ENCODE data around the gene RAD54L. TPM values are rescaled to one million over a fixed set of nuclear protein-coding genes. Genes with fewer than 3 reads are reported as not detected.
"Not testable (repeated sequence)": the region's sequence is repeated elsewhere in the genome, so short reads cannot be mapped to it uniquely, and the experiment has no call there.

RAD54L gene
- total RNA-seq, 2 experiments from 2014 or later, result 83.9 to 88.0 TPM

- not testable (repeated sequence) for H3K27ac Mint-ChIP-seq; H3K36me3 Mint-ChIP-seq (ENCODE audit: low read depth); DNase-seq; H3K27me3 Mint-ChIP-seq (ENCODE audit: low read depth); H3K9me3 Mint-ChIP-seq; H3K4me3 Mint-ChIP-seq
- peaks cover 12% of the 10 kb centered on the region for H3K4me1 Mint-ChIP-seq (ENCODE audit: low read depth)
- intact Hi-C loops (cut with micrococcal nuclease), result loop anchor here (10.0 kb wide), 1 partner anchor 719 kb away; the partner anchor contains the start of gene PRDX1
- CTCF ChIA-PET, result interaction anchor here (0.8 to 3.0 kb wide), 3 partner anchors 10 to 62 kb away, joined by 3 to 31 read pairs (median 7); no protein-coding TSS in a partner anchor
Observed at GRCh38 chr1:46243831-46244230, 3.7 kb upstream of the RAD54L start.

- intact Hi-C loops (cut with micrococcal nuclease), result loop anchor here (5.0 to 10.0 kb wide), 3 partner anchors 42 to 720 kb away; partner anchors contain the start of genes IPP and PRDX1
- no peak overlapping the region for H3K27ac Mint-ChIP-seq
- DNase-seq, result peak; percentile 17
Observed at GRCh38 chr1:46244656-46245371, 2.7 kb upstream of the RAD54L start.

GRCh38 chr1:46246136-46246535 is 1.4 kb upstream of the RAD54L start:
- Mint-ChIP-seq H3K27ac (peak overlapping the region; percentile 86), H3K4me3 (peak overlapping the region; percentile 90), H3K36me3 (ENCODE audit: low read depth) (peaks cover 26% of the 10 kb centered on the region), H3K4me1 (ENCODE audit: low read depth) (peaks cover 21% of the 10 kb centered on the region)
- not testable (repeated sequence) for H3K27me3 Mint-ChIP-seq (ENCODE audit: low read depth); H3K9me3 Mint-ChIP-seq; DNase-seq
- CTCF ChIA-PET, result interaction anchor here (0.7 to 3.0 kb wide), 8 partner anchors 13 to 182 kb away, joined by 3 to 31 read pairs (median 3); partner anchors contain the start of gene NSUN4
- intact Hi-C loops (cut with micrococcal nuclease), result loop anchor here (1.0 to 10.0 kb wide), 9 partner anchors 41 to 907 kb away; partner anchors contain the start of genes GPBP1L1, IPP, NASP and PIK3R3

More at GRCh38 chr1:46244656-46245371, 2.7 kb upstream of the RAD54L start:
- CTCF ChIA-PET, result interaction anchor here (0.5 to 3.0 kb wide), 22 partner anchors 11 to 1037 kb away, joined by 3 to 31 read pairs (median 4); partner anchors contain the start of genes NSUN4 and POMGNT1
- peaks cover 21% of the 10 kb centered on the region for H3K4me1 Mint-ChIP-seq (ENCODE audit: low read depth)
- H3K36me3 Mint-ChIP-seq (ENCODE audit: low read depth), result peaks cover 17% of the 10 kb centered on the region
- H3K4me3 Mint-ChIP-seq, result no peak overlapping the region
- no peaks in the 10 kb centered on the region for H3K27me3 Mint-ChIP-seq (ENCODE audit: low read depth)
- no peaks in the 10 kb centered on the region for H3K9me3 Mint-ChIP-seq

GRCh38 chr1:46246548-46247435 is 771 bp upstream of the RAD54L start:
- peak overlapping the region; percentile 90 for H3K4me3 Mint-ChIP-seq
- H3K27me3 Mint-ChIP-seq (ENCODE audit: low read depth), result no peaks in the 10 kb centered on the region
- H3K4me1 Mint-ChIP-seq (ENCODE audit: low read depth), result peaks cover 22% of the 10 kb centered on the region
- CTCF ChIA-PET, result interaction anchor here (0.6 to 1.8 kb wide), 12 partner anchors 23 to 1210 kb away, joined by 3 to 12 read pairs (median 3); partner anchors contain the start of genes LRRC41, NSUN4 and UQCRH
- H3K27ac Mint-ChIP-seq, result peak overlapping the region; percentile 86
- peak; percentile 86 for DNase-seq
- no peaks in the 10 kb centered on the region for H3K9me3 Mint-ChIP-seq
- intact Hi-C loops (cut with micrococcal nuclease), result loop anchor here (1.0 to 10.0 kb wide), 9 partner anchors 41 to 908 kb away; partner anchors contain the start of genes GPBP1L1, IPP, NASP and PIK3R3
- peaks cover 32% of the 10 kb centered on the region for H3K36me3 Mint-ChIP-seq (ENCODE audit: low read depth)

GRCh38 chr1:46248122-46248920 is 758 bp downstream of the RAD54L start:
- Mint-ChIP-seq H3K9me3 (no peaks in the 10 kb centered on the region), H3K4me3 (peak overlapping the region; percentile 99), H3K27me3 (ENCODE audit: low read depth) (no peaks in the 10 kb centered on the region), H3K36me3 (ENCODE audit: low read depth) (peaks cover 48% of the 10 kb centered on the region), H3K4me1 (ENCODE audit: low read depth) (peaks cover 23% of the 10 kb centered on the region), H3K27ac (peak overlapping the region; percentile 92)
- intact Hi-C loops (cut with micrococcal nuclease), result loop anchor here (1.0 to 10.0 kb wide), 4 partner anchors 39 to 724 kb away; partner anchors contain the start of genes IPP, NSUN4 and PRDX1
- CTCF ChIA-PET, result interaction anchor here (0.9 to 1.0 kb wide), 2 partner anchors 43 to 67 kb away, joined by 3 read pairs; no protein-coding TSS in a partner anchor
- peak; percentile 65 for DNase-seq

- no peak for DNase-seq
- intact Hi-C loops (cut with micrococcal nuclease), result no loop called here
- Mint-ChIP-seq H3K27ac (no peak overlapping the region), H3K36me3 (ENCODE audit: low read depth) (peaks cover 68% of the 10 kb centered on the region), H3K9me3 (no peaks in the 10 kb centered on the region), H3K27me3 (ENCODE audit: low read depth) (no peaks in the 10 kb centered on the region), H3K4me1 (ENCODE audit: low read depth) (peaks cover 8% of the 10 kb centered on the region), H3K4me3 (no peak overlapping the region)
- CTCF ChIA-PET, result interaction anchor here (1.3 kb wide), 1 partner anchor 31 kb away, joined by 5 read pairs; no protein-coding TSS in a partner anchor
Observed at GRCh38 chr1:46254668-46255067, 7.1 kb downstream of the RAD54L start.

- Mint-ChIP-seq H3K4me3 (no peak overlapping the region), H3K27me3 (ENCODE audit: low read depth) (no peaks in the 10 kb centered on the region), H3K4me1 (ENCODE audit: low read depth) (peaks cover 7% of the 10 kb centered on the region), H3K9me3 (no peaks in the 10 kb centered on the region), H3K36me3 (ENCODE audit: low read depth) (peaks cover 71% of the 10 kb centered on the region), H3K27ac (no peak overlapping the region)
- no peak for DNase-seq
- CTCF ChIA-PET, result no interaction called here
- intact Hi-C loops (cut with micrococcal nuclease), result no loop called here
Observed at GRCh38 chr1:46256523-46256922, 9.0 kb downstream of the RAD54L start.

- Mint-ChIP-seq H3K4me1 (ENCODE audit: low read depth) (no peaks in the 10 kb centered on the region), H3K36me3 (ENCODE audit: low read depth) (peaks cover 83% of the 10 kb centered on the region), H3K27me3 (ENCODE audit: low read depth) (no peaks in the 10 kb centered on the region), H3K4me3 (no peak overlapping the region), H3K27ac (no peak overlapping the region), H3K9me3 (no peaks in the 10 kb centered on the region)
- DNase-seq, result no peak
- intact Hi-C loops (cut with micrococcal nuclease), result no loop called here
- CTCF ChIA-PET, result interaction anchor here (0.7 kb wide), 1 partner anchor 42 kb away, joined by 3 read pairs; no protein-coding TSS in a partner anchor
Observed at GRCh38 chr1:46262508-46262907, 14.9 kb downstream of the RAD54L start.

- Mint-ChIP-seq H3K4me3 (no peak overlapping the region), H3K36me3 (ENCODE audit: low read depth) (peaks cover 87% of the 10 kb centered on the region), H3K27me3 (ENCODE audit: low read depth) (no peaks in the 10 kb centered on the region), H3K4me1 (ENCODE audit: low read depth) (no peaks in the 10 kb centered on the region), H3K27ac (no peak overlapping the region), H3K9me3 (no peaks in the 10 kb centered on the region)
- DNase-seq, result no peak
- intact Hi-C loops (cut with micrococcal nuclease), result no loop called here
- CTCF ChIA-PET, result interaction anchor here (0.7 kb wide), 1 partner anchor 41 kb away, joined by 3 read pairs; no protein-coding TSS in a partner anchor
Observed at GRCh38 chr1:46263146-46263545, 15.6 kb downstream of the RAD54L start.

GRCh38 chr1:46268578-46268977 is 21.0 kb downstream of the RAD54L start:
- no peak for DNase-seq
- CTCF ChIA-PET, result no interaction called here
- intact Hi-C loops (cut with micrococcal nuclease), result no loop called here
- Mint-ChIP-seq H3K4me1 (ENCODE audit: low read depth) (no peaks in the 10 kb centered on the region), H3K9me3 (no peaks in the 10 kb centered on the region), H3K4me3 (no peak overlapping the region), H3K27ac (no peak overlapping the region), H3K27me3 (ENCODE audit: low read depth) (no peaks in the 10 kb centered on the region), H3K36me3 (ENCODE audit: low read depth) (peaks cover 90% of the 10 kb centered on the region)

All from activated naive CD4-positive, alpha-beta T cell treated with anti-CD3 and anti-CD28 coated beads for 36 hours (primary cell).